ENCODE data around the gene EXT2. TPM values are rescaled to one million over a fixed set of nuclear protein-coding genes. Genes with fewer than 3 reads are reported as not detected.

Gene EXT2
- total RNA-seq, 4 donors from 2014 or later = 19.0 to 53.2 (median 44.5) TPM

DNA sequence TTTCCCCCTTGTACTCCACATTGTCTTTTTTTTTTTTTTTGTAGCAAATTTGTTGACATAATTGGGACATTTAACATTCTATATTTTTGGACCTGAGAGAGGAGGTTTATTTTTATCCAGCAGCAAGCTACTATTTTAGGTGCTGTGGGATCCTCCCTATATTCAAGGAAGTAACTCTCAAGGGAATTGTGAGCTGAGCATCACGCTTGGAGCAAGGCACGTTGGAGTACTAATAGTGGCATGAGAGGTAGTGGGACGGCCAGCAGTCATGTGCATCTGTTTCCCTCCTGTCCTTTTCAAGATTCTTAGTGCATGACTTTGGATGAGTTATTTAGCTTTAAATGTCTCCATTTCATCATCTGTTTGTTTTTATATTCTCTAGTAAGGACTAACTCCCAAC is 52.3 kb downstream of the EXT2 start:
- Histone ChIP-seq H3K27me3 (no peaks in the 10 kb centered on the region), H3K9me3 (peaks cover 0 to 5% (median 0%) of the 10 kb centered on the region in 3 donors), H3K4me1 (no peaks in the 10 kb centered on the region), H3K36me3 (peaks cover 0 to 63% (median 0%) of the 10 kb centered on the region in 3 donors), H3K27ac (no peak overlapping the region), H3K4me3 (no peak overlapping the region)
- 85 to 97% methylated on average over 3 of the region's 3 CpGs for WGBS, 2 donors
- no peak for DNase-seq
- intact Hi-C loops (cut with DNase I) = no loop called here
- TF ChIP-seq, protein P1, sequence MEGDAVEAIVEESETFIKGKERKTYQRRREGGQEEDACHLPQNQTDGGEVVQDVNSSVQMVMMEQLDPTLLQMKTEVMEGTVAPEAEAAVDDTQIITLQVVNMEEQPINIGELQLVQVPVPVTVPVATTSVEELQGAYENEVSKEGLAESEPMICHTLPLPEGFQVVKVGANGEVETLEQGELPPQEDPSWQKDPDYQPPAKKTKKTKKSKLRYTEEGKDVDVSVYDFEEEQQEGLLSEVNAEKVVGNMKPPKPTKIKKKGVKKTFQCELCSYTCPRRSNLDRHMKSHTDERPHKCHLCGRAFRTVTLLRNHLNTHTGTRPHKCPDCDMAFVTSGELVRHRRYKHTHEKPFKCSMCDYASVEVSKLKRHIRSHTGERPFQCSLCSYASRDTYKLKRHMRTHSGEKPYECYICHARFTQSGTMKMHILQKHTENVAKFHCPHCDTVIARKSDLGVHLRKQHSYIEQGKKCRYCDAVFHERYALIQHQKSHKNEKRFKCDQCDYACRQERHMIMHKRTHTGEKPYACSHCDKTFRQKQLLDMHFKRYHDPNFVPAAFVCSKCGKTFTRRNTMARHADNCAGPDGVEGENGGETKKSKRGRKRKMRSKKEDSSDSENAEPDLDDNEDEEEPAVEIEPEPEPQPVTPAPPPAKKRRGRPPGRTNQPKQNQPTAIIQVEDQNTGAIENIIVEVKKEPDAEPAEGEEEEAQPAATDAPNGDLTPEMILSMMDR (IDR thresholded peaks at IDR 0.05) = no peak

DNA sequence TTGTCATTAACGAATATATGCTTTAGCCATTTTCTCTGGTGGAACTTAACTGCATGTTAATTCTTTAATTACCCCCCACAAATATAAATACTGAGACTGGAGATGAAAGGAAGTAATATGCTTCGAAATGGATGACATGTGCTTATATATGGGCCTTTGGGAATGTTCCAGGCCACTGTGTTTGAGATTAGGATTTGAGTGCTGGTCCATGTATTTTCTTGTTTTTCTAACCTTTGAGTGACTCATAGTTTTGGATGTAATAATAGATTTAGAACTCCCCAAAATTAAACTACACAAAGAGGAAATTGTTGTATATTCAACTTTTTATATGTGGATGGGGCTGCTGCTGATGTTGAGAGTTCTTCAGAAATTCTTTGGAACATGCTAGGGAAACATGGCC is 54.2 kb downstream of the EXT2 start:
- intact Hi-C loops (cut with DNase I) = no loop called here
- H3K36me3 ChIP-seq = peaks cover 0 to 63% (median 0%) of the 10 kb centered on the region in 3 donors
- WGBS, 2 donors = 69 to 72% methylated on average over 2 of the region's 2 CpGs
- no peak overlapping the region for H3K27ac ChIP-seq
- TF ChIP-seq, protein P1 (IDR thresholded peaks at IDR 0.05) = no peak
- TF ChIP-seq POLR2A (IDR thresholded peaks at IDR 0.05) = no peak
- peaks cover 0 to 5% (median 0%) of the 10 kb centered on the region in 3 donors for H3K9me3 ChIP-seq
- DNase-seq = no peak
- H3K27me3 ChIP-seq = no peaks in the 10 kb centered on the region
- no peak overlapping the region for H3K4me3 ChIP-seq
- no peaks in the 10 kb centered on the region for H3K4me1 ChIP-seq

DNA sequence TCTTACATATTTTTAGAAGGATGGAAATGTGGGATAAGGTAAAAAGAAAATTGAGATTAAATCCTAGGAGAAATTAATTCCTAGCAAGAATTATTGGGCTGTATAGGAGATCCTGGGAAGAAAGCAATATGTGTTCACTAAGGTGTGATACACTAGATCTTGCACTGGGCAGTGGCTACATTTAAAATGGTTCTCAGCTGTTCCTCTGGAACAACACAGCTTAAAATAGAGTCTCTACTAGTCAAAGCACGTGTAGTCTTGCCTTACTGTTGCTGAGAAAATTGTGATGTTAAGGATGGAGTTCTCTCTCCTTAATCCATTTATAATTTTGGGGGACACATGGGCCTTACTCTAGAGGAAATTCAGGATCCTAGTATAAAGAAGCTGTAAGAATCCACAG is 54.9 kb downstream of the EXT2 start:
- WGBS, 2 donors = 63 to 82% methylated on average over 1 of the region's 1 CpG
- DNase-seq = no peak
- no peaks in the 10 kb centered on the region for H3K4me1 ChIP-seq
- no peaks in the 10 kb centered on the region for H3K27me3 ChIP-seq
- peaks cover 0 to 5% (median 0%) of the 10 kb centered on the region in 3 donors for H3K9me3 ChIP-seq
- intact Hi-C loops (cut with DNase I) = no loop called here
- no peak for TF ChIP-seq POLR2A (IDR thresholded peaks at IDR 0.05)
- TF ChIP-seq, protein P1 (IDR thresholded peaks at IDR 0.05) = no peak
- peaks cover 0 to 55% (median 0%) of the 10 kb centered on the region in 3 donors for H3K36me3 ChIP-seq
- no peak overlapping the region for H3K27ac ChIP-seq
- H3K4me3 ChIP-seq = no peak overlapping the region

- no peaks in the 10 kb centered on the region for H3K27me3 ChIP-seq
- no peak overlapping the region for H3K4me3 ChIP-seq
- WGBS, 2 donors = 100% methylated on average over 1 to 3 of the region's 4 CpGs
- no peaks in the 10 kb centered on the region for H3K9me3 ChIP-seq
- intact Hi-C loops (cut with DNase I) = no loop called here
- TF ChIP-seq POLR2A (IDR thresholded peaks at IDR 0.05) = no peak
- TF ChIP-seq, protein P1 (IDR thresholded peaks at IDR 0.05) = no peak
- no peak overlapping the region for H3K27ac ChIP-seq
- peaks cover 0 to 25% (median 3%) of the 10 kb centered on the region in 3 donors for H3K36me3 ChIP-seq
- no peaks in the 10 kb centered on the region for H3K4me1 ChIP-seq
- no peak for DNase-seq
Measured at GRCh38 chr11:44157019-44157418, 61.5 kb downstream of the EXT2 start.

- no peaks in the 10 kb centered on the region for H3K9me3 ChIP-seq
- no peak for DNase-seq
- no peaks in the 10 kb centered on the region for H3K4me1 ChIP-seq
- TF ChIP-seq, protein P1 (IDR thresholded peaks at IDR 0.05) = no peak
- TF ChIP-seq POLR2A (IDR thresholded peaks at IDR 0.05) = no peak
- H3K36me3 ChIP-seq = peaks cover 0 to 19% (median 3%) of the 10 kb centered on the region in 3 donors
- no peaks in the 10 kb centered on the region for H3K27me3 ChIP-seq
- no peak overlapping the region for H3K27ac ChIP-seq
- H3K4me3 ChIP-seq = no peak overlapping the region
- intact Hi-C loops (cut with DNase I) = no loop called here
- 95 to 100% methylated on average over 2 of the region's 2 CpGs for WGBS, 2 donors
Measured at GRCh38 chr11:44158384-44158783, 62.9 kb downstream of the EXT2 start.
